Brain microvascular endothelial cell (primary cell): ENCODE data around the gene ATP2B3.

Experiments used
- DNase-seq: peaks from one replicate; pipeline ENCODE4 v3.0.0-alpha.2; 2020
- H3K27ac ChIP-seq: fragments of 250-450 bp; sonication (Bioruptor Pico); 2 replicates; pipeline ENCODE4 v1.5.1; 2020; ENCODE audit warnings: mild to moderate bottlenecking, moderate library complexity
- H3K27me3 ChIP-seq: fragments of 250-450 bp; sonication (Bioruptor Pico); replicated peaks from 2 replicates; pipeline ENCODE4 v1.5.1; 2020; ENCODE audit warnings: mild to moderate bottlenecking
- H3K36me3 ChIP-seq: fragments of 250-450 bp; sonication (Bioruptor Pico); replicated peaks from 2 replicates; pipeline ENCODE4 v1.5.1; 2020; ENCODE audit warnings: mild to moderate bottlenecking
- H3K4me3 ChIP-seq: 2 replicates; pipeline ENCODE4 v1.5.1; 2011; ENCODE audit warnings: low read depth, mild to moderate bottlenecking, control low read depth, low read length, moderate library complexity
- CTCF ChIP-seq: IDR thresholded peaks from 2 replicates; pipeline ENCODE4 v1.5.1; 2011; ENCODE audit warnings: low read depth, mild to moderate bottlenecking, moderate library complexity, low read length, control low read depth, inconsistent platforms; ENCODE audit errors: missing control alignments
- in situ Hi-C: cut with HindIII; loops from 2 replicates; pipeline ENCODE4 v1.10.0; 2017; ENCODE audit warnings: low sequenced_read_pairs, low pct_ligation_motif_present

ATP2B3 gene

GRCh38 chrX:153576961-153577360, 59.5 kb downstream of the ATP2B3 start:
- no peak for DNase-seq

GRCh38 chrX:153578200-153578835, 60.9 kb downstream of the ATP2B3 start:
- no peak for DNase-seq
- Histone ChIP-seq H3K36me3 (no peaks in the 10 kb centered on the region), H3K27me3 (no peaks in the 10 kb centered on the region), H3K4me3 (no peak overlapping the region), H3K27ac (no peak overlapping the region)
- peak; percentile 18 for TF ChIP-seq CTCF
- in situ Hi-C loops = no loop called here

More at GRCh38 chrX:153576961-153577360, 59.5 kb downstream of the ATP2B3 start:
- H3K36me3 ChIP-seq = no peaks in the 10 kb centered on the region
- no peak for TF ChIP-seq CTCF
- no peak overlapping the region for H3K4me3 ChIP-seq
- no peaks in the 10 kb centered on the region for H3K27me3 ChIP-seq
- in situ Hi-C loops = no loop called here
- no peak overlapping the region for H3K27ac ChIP-seq

- no peak for DNase-seq
- Histone ChIP-seq H3K4me3 (no peak overlapping the region), H3K27ac (no peak overlapping the region), H3K36me3 (no peaks in the 10 kb centered on the region), H3K27me3 (no peaks in the 10 kb centered on the region)
- in situ Hi-C loops = no loop called here
- no peak for TF ChIP-seq CTCF
Observed at GRCh38 chrX:153578889-153579288, 61.4 kb downstream of the ATP2B3 start.

- no peak for DNase-seq
- in situ Hi-C loops = no loop called here
- TF ChIP-seq CTCF = peak; percentile 45
- no peaks in the 10 kb centered on the region for H3K36me3 ChIP-seq
- no peak overlapping the region for H3K27ac ChIP-seq
- H3K4me3 ChIP-seq = no peak overlapping the region
- H3K27me3 ChIP-seq = no peaks in the 10 kb centered on the region
Observed at GRCh38 chrX:153580700-153581386, 63.4 kb downstream of the ATP2B3 start.

GRCh38 chrX:153582896-153583295, 65.5 kb downstream of the ATP2B3 start:
- TF ChIP-seq CTCF = no peak
- H3K36me3 ChIP-seq = peaks cover 2% of the 10 kb centered on the region
- DNase-seq = no peak
- no peak overlapping the region for H3K27ac ChIP-seq
- no peaks in the 10 kb centered on the region for H3K27me3 ChIP-seq
- no peak overlapping the region for H3K4me3 ChIP-seq
- in situ Hi-C loops = no loop called here
